ENCODE measurements around the gene CCDC83.

DNA sequence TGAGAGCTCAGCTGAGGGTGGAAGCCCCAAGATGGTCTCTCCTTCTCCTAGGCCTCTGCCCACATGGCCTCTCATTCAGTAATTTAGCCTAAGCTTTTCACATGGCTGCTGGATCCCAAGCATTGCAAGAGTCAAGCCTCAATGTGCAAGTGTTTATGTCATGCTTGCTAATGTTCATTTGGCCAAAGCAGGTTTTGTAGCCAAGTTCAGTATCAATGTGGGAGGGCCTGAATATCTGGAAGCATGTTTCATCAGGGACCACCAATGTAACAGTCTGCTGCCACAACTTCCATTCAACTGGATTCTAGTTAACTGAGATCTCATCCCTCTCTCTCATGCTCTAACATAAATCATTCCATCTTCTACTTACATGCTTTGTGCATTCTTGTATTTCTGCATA lies 35.7 kb upstream of the CCDC83 start:
- TF ChIP-seq POLR2A (IDR thresholded peaks at IDR 0.05): no peak
- TF ChIP-seq, protein P1, sequence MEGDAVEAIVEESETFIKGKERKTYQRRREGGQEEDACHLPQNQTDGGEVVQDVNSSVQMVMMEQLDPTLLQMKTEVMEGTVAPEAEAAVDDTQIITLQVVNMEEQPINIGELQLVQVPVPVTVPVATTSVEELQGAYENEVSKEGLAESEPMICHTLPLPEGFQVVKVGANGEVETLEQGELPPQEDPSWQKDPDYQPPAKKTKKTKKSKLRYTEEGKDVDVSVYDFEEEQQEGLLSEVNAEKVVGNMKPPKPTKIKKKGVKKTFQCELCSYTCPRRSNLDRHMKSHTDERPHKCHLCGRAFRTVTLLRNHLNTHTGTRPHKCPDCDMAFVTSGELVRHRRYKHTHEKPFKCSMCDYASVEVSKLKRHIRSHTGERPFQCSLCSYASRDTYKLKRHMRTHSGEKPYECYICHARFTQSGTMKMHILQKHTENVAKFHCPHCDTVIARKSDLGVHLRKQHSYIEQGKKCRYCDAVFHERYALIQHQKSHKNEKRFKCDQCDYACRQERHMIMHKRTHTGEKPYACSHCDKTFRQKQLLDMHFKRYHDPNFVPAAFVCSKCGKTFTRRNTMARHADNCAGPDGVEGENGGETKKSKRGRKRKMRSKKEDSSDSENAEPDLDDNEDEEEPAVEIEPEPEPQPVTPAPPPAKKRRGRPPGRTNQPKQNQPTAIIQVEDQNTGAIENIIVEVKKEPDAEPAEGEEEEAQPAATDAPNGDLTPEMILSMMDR (IDR thresholded peaks at IDR 0.05): no peak

Data from heart left ventricle (tissue), 13 donors.